Measurements from ENCODE around the gene BTG3. TPM values are rescaled to one million over a fixed set of nuclear protein-coding genes. Genes with fewer than 3 reads are reported as not detected.

Gene BTG3
- total and polyA plus RNA-seq, 9 of the 15 experiments (the other 6 are each of a cell fraction or from before 2014, with no cell fraction given): 11.7 to 43.0 (median 29.7) TPM

DNA sequence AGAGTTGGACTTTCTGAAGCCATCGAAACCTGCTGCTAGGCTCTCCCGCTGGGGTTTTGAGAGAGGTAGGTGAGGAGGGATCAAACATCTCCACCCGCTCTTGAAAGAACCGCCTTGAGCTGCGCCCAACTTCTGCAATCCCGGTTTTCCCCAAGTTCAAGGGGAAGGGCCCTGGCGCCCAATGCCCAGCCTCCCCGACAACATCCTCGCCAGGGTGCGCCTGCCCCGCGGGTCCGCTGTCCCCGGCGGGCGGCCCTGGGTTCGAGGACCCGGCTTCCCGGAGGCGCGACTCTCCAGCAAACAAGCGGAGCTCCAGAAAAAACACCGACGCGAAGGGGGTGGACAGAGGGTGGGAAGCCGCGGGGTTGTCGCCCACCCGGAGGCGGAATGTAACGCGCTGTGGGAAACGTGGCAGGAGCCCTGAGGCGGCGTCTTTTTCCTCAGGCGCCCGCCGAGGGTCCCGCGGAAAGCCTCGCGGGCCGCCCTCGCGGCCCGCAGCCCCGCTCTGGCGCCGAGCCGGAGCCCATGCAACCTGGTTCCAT, 607 bp downstream of the BTG3 start (continued):
- TF ChIP-seq, protein P1, sequence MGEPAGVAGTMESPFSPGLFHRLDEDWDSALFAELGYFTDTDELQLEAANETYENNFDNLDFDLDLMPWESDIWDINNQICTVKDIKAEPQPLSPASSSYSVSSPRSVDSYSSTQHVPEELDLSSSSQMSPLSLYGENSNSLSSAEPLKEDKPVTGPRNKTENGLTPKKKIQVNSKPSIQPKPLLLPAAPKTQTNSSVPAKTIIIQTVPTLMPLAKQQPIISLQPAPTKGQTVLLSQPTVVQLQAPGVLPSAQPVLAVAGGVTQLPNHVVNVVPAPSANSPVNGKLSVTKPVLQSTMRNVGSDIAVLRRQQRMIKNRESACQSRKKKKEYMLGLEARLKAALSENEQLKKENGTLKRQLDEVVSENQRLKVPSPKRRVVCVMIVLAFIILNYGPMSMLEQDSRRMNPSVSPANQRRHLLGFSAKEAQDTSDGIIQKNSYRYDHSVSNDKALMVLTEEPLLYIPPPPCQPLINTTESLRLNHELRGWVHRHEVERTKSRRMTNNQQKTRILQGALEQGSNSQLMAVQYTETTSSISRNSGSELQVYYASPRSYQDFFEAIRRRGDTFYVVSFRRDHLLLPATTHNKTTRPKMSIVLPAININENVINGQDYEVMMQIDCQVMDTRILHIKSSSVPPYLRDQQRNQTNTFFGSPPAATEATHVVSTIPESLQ (CRISPR knock-in tag; IDR thresholded peaks at IDR 0.05): no peak
- TF ChIP-seq, protein P2, sequence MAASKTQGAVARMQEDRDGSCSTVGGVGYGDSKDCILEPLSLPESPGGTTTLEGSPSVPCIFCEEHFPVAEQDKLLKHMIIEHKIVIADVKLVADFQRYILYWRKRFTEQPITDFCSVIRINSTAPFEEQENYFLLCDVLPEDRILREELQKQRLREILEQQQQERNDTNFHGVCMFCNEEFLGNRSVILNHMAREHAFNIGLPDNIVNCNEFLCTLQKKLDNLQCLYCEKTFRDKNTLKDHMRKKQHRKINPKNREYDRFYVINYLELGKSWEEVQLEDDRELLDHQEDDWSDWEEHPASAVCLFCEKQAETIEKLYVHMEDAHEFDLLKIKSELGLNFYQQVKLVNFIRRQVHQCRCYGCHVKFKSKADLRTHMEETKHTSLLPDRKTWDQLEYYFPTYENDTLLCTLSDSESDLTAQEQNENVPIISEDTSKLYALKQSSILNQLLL (CRISPR knock-in tag; IDR thresholded peaks at IDR 0.05; ENCODE audit: borderline replicate concordance): no peak
- TF ChIP-seq BRD4 (IDR thresholded peaks at IDR 0.05) (peak; percentile 78; the same call in 1 of the 2 replicates), SIX5 (IDR thresholded peaks at IDR 0.05; ENCODE audit: borderline replicate concordance in 1 of 2, insufficient read depth in 1 of 2, low read depth in 1 of 2, low read length in 2 of 2) (no peak), ZNF175 (CRISPR knock-in tag; IDR thresholded peaks at IDR 0.05; ENCODE audit: low read depth) (peak; percentile 10; the same call in 1 of the 2 replicates), PHF8 (IDR thresholded peaks at IDR 0.05; ENCODE audit: borderline replicate concordance, low read length) (peak; percentile 22; the same call in 1 of the 2 replicates), ELF4 (CRISPR knock-in tag; IDR thresholded peaks at IDR 0.05) (no peak), ETV1 (tag; conservative IDR thresholded peaks at IDR 0.05; ENCODE audit: low read depth) (no peak), BRCA1 (IDR thresholded peaks at IDR 0.05) (no peak), BRCA1 (CRISPR knock-in tag; IDR thresholded peaks at IDR 0.05) (no peak), MED1 (CRISPR knock-in tag; IDR thresholded peaks at IDR 0.05; ENCODE audit: borderline replicate concordance) (no peak), ZNF584 (CRISPR knock-in tag; IDR thresholded peaks at IDR 0.05; ENCODE audit: low read depth) (no peak)
- TF ChIP-seq, protein P3, sequence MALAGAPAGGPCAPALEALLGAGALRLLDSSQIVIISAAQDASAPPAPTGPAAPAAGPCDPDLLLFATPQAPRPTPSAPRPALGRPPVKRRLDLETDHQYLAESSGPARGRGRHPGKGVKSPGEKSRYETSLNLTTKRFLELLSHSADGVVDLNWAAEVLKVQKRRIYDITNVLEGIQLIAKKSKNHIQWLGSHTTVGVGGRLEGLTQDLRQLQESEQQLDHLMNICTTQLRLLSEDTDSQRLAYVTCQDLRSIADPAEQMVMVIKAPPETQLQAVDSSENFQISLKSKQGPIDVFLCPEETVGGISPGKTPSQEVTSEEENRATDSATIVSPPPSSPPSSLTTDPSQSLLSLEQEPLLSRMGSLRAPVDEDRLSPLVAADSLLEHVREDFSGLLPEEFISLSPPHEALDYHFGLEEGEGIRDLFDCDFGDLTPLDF (CRISPR knock-in tag; IDR thresholded peaks at IDR 0.05): 0 out of 2 replicates have a peak, but pooled peaks have one; percentile 23

All from K562 (cell line).